AG09319 (cell line): ENCODE measurements around the gene TCP11.

Experiments
- DNase-seq: peaks from one replicate; pipeline ENCODE4 v3.0.0-alpha.2; 2010; ENCODE audit warnings: low read depth; ENCODE audit errors: extremely low read depth
- CTCF ChIP-seq: IDR thresholded peaks from 2 replicates; pipeline ENCODE4 v1.5.1; 2011; ENCODE audit warnings: low read depth, mild to moderate bottlenecking, inconsistent platforms, low read length, moderate library complexity

TCP11 gene

GRCh38 chr6:35183935-35184334 is 42.8 kb upstream of the TCP11 start:
- DNase-seq: no peak
- no peak for TF ChIP-seq CTCF

GRCh38 chr6:35183281-35183680 is 42.1 kb upstream of the TCP11 start:
- no peak for DNase-seq
- TF ChIP-seq CTCF: no peak

- no peak for TF ChIP-seq CTCF
- DNase-seq: no peak
Measured at GRCh38 chr6:35181933-35182612, 40.9 kb upstream of the TCP11 start.

DNA sequence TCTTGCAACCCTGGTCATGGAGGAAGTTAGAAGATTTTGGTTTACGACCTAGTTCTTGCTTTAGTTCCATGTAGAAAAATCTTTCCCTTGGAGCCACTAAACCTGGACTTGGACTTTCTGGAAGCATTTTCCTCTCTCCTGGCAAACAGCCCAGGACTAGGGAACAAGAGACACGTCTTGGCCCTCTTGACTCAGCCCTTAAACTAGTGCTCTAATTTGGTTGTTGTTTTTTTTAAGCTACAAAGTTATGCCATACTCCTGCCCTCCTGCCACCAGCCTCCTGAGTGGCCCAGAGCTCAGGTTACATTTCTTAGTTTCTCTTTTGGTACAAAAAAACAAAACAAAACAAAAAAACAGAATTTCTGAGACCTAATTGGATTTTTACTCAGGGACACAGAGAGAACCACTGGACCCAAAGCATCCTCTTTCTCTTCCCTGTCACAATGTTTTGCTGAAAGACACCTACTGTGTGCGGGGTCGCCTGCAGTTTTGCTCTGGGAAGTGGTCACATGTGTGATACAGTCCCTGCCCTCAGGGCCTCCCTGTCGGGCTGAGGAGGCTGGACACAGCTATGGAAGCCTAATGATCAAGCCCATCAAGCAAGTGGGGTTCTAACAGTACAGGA is 40.3 kb upstream of the TCP11 start:
- TF ChIP-seq CTCF: no peak
- DNase-seq: peak; percentile 37

- DNase-seq: no peak
- no peak for TF ChIP-seq CTCF
Measured at GRCh38 chr6:35179901-35180535, 38.9 kb upstream of the TCP11 start.

DNA sequence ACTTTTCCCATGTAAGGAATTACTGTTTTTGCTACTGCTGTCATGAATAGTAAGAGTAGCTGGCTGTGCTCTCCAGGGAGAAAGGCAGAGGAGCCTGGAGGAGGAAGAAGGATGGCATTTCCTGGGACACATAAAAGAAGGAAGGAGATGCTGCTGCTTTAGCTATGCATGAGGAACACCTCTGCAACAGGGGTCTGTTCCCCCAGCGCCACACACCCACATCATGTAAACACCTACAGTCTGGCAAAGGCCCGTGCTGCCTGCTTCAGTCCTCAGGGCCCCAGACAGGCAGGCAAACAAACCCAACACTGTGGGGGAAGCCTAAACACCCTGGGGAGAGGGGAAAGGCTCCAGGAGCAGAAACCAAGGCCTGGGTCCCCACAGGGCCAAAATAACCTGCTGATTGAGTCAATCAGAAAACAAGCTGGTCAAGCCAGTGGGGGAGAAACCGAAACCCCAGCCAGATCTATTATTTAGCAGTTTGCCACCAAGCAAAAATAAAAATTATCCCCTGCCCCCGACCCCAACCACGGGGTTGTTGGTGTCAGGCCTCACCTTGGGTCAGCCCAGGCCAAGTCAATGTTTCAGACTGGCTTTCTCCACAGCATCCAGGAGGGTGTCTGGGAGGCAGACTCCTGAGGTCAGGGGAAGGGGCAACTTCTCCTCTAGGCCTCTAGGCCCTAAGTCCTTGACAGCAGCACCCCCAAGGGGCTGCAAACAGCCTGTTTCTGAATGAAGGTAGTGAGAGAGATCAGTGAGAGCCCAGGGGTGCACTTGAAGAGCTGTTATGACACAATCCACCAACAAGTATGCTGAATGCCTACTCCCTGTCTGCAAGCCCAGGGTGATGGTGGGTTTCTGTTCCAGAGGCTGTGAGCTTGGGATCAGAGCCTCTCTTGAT is 38.0 kb upstream of the TCP11 start:
- no peak for DNase-seq

More for the DNA sequence above, 38.0 kb upstream of the TCP11 start:
- TF ChIP-seq CTCF: no peak
